HG02763 (cell line): ENCODE measurements around the gene HINT3.
A peak's percentile ranks its signal among the peaks of the same experiment; 100 is the strongest.
"Not testable (repeated sequence)": the region's sequence is repeated elsewhere in the genome, so short reads cannot be mapped to it uniquely, and the experiment has no call there.

Experiments used
- ATAC-seq: cut with Tn5 transposase; IDR thresholded peaks from one replicate; pipeline ENCODE4 v1.9.1; 2021; ENCODE audit warnings: mild to moderate bottlenecking, moderate library complexity; ENCODE audit not compliant: unreplicated experiment

Gene HINT3

GRCh38 chr6:125961117-125961516 is 4.5 kb downstream of the HINT3 start:
- no peak for ATAC-seq

DNA sequence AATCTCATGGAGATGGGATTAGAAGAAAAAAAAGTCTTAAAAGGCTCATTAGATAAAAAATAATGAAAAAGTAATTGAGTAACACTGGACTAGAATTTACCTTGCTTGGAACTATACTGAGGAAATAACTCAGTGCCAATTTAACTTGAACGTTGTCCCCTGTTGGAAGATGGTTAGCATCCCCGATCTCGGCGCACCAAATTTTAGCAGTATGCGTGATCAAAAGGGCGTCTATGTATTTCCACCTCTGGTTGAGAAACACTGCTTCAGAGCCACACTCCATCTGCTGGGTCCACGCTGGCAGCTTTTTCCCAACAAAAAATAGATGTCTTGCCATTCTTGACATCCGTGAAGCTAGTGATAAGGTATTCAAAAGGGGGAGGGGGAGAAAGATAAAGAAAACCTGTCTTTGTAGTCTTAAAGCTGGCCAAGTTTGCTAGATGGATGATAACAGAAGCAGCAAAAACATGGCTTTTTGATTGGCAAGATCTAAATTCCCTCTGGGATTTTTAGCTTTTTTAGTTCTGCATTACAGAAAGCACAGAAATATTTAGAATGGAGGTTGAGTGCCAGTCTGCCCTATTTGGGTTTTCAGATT is 6.4 kb downstream of the HINT3 start:
- no peak for ATAC-seq

GRCh38 chr6:125963817-125964216 is 7.2 kb downstream of the HINT3 start:
- no peak for ATAC-seq

GRCh38 chr6:125966569-125966968 is 10.0 kb downstream of the HINT3 start:
- no peak for ATAC-seq

DNA sequence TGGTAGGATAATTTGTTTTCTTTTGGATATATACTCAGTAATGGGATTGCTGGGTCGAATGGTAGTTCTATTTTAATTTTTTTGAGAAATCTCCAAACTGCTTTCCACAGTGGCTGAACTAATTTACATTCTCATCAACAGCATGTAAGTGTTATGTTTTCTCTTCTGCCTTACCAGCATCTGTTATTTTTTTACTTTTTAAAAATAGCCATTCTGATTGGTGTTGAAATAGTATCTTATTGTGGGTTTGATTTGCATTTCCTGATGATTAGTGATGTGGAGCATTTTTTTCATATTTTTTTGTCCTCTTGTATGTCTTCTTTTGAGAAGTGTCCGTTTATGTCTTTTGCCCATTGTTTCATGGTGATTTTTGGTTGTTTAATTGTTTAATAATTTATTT is 11.9 kb downstream of the HINT3 start:
- peak; percentile 51 for ATAC-seq

DNA sequence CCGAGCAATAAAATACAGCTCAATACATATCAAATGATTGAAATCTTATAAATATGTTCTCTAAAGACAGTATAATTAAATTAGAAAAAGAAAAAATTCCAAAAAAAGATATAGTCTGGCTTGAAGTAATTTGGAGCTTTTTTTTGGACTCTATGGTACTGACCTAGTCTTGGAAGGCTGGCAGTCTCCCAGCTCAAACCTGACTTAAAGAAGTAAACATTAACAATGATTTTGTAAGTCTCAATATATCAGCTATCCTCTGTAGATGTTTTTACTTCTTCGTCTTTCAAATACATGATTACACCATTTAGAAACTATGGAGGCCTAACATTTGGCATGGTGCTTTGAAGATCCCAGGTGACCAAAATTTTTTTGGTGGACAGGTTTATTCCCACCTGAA is 14.2 kb downstream of the HINT3 start:
- no peak for ATAC-seq

DNA sequence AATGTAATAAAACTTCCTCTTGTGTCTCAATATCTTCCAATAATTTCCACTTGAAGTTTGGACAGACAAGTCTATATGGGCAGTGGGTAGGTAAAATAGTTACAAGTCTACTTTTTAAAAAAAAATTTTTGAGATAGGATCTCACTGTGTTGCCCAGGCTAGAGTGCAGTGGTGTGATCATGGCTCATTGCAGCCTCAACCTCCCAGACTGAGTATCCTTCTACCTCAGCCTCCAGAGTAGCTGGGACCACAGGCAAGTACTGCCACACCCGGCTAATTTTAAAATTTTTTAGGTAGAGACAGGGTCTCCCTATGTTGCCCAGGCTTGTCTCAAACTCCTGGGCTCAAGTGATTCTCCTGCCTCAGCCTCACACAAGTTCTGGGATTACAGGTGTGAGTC is 15.9 kb downstream of the HINT3 start:
- ATAC-seq = not testable (repeated sequence)

DNA sequence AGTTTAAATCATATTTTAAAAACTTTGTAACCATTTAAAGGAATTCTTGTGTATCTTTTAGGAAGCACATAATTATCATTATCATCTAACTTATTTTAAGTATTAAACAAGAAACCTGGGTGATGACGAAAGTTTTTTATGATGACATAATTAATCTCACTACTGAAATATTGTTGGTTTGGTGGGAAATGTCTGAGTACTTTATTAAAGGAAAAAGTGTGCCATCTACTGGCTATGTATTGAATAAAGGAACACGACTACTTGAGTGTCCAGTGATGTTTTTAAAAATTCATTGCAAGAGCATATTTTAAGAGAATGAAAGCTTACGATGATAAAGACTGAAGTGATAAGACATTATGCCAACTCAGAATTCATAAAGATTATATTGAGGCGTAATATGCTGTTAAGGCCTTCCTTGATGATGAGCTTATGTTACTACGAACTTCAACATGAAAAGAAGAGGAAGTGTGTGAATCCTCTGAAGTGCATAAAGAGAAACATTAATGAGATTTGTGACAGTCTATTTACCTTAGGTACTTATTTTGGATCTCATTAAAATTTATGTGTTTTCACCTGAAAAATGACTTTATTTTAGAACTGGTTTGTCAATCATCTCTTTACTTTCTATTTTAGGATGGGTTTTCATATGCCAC is 17.8 kb downstream of the HINT3 start:
- ATAC-seq = no peak

- ATAC-seq = no peak
Observed at GRCh38 chr6:125979101-125979500, 22.5 kb downstream of the HINT3 start.

DNA sequence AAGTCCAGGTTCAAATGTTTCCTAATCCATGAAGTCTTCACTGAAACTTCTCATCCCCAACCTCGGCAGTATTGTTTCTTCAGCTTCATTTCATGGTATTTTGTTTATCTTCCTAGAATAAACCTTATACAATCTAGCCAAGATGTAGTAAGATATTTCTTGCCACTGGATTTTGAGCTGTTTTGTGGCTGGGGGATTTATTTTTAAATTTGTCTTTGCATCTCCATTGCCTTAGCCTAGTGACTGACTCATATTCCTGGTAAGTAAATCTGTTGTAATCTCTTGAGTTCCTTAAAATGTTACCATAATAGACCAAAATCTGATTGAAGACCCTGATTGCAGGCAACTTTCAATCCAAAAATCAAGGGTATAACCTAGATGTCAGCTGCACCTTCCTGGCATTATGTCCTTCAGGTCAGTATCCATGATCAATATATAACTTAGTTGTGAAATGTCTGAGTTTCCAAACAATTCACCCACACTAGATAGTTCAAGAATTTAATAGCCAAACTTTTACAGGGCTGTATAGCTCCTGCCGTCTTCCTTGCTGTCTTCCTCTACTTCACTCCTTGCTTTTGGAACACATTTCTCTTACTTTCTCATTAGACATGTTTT is 25.1 kb downstream of the HINT3 start:
- ATAC-seq = no peak

DNA sequence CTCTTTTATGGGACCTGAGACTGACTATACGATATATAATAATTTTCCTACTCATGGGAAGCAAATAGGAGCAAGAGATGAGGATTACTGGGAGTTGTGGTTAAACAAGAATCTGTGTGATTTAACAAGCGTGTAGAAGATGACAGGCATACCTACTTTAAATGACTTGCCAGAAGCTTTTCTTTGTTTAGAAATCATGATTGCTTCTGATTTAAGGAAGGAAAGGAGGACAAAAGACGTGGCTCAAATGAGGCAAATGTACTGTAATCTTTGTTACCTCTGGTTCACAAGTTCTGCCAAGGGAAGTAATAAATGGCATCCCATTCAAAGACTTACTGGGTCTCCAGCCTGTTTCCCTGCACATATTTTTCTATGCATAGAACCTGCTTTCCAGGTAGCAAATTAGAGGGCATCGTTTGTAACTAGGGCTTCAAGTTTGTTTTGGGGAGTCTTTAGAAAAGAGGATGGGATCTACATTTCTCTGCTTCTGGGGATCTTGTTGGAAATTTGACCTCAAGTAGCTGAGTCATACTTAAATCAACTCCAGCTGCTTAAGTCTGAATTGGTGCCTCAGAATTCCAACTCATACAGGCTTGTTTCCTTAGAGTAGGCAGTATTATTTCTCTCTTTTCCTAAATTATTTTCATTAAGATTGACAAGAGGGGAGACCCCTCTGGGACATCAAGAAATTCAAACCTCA is 26.8 kb downstream of the HINT3 start:
- ATAC-seq = no peak

GRCh38 chr6:125984311-125984710 is 27.7 kb downstream of the HINT3 start:
- no peak for ATAC-seq

- no peak for ATAC-seq
Observed at GRCh38 chr6:125985522-125985921, 29.0 kb downstream of the HINT3 start.

GRCh38 chr6:125985979-125986300 is 29.4 kb downstream of the HINT3 start:
- ATAC-seq = no peak

DNA sequence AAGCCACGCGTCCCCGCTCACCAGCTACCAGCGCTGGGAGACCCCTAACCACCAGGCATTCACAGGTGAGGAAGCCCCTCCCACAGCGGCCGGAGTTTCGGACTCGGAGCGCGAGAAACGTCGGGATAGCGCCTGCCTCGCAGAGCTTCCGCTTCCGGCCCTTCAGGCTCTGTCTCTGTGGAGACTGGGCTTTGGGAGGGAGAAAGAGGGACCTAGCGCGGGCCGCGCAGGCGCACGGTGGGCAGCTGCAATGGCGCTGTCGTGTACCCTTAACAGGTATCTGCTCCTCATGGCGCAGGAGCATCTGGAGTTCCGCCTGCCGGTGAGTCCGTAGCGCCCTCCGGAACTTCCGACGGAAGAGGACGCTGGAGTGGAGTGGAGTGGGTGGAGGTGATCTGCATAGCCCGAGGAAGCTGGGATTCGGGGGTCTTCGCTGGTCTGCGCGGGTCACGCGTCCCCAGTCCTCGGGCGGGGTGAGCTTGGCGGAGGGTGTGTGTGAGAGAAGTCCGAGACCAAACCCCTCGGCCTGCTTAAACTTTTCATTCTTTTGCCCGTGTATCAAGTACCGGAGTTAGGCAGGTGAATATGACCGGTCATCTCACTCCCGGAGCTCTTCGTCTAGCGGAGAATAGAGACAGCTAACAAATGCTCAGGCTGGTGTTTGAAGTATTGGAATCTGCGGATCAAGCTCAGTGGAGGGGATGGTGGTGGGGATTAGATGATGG is 29.9 kb downstream of the HINT3 start, which contains the start of gene TRMT11:
Gene TRMT11 (plus strand): TSS at position 240 of the 725 bp plus-strand sequence. CDS start 11 bp downstream, at position 251.
- peak; percentile 97 for ATAC-seq

- ATAC-seq = peak; percentile 14
Observed at GRCh38 chr6:125987026-125987617, 30.6 kb downstream of the HINT3 start.

- ATAC-seq = no peak
Observed at GRCh38 chr6:125988280-125988679, 31.7 kb downstream of the HINT3 start.

DNA sequence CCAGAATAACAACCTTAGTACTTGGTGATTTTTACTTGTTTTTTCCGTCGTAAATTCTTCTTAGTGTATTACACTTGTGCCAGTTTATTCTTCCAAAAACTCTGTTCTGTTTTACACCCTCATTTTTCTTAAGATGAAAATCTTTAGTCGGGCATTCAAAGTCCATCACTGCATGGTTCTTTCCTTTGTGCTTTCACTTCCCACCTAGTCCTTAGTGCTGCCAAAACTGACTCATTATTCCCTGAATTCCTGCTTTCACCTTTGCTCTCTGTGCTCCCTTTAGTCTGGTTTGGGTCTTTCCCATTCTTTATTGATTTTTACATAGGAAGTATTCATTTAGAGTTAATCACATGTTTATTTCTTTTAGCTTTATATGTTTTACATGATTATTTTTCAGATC is 33.1 kb downstream of the HINT3 start:
- no peak for ATAC-seq

- no peak for ATAC-seq
Observed at GRCh38 chr6:125991653-125992052, 35.1 kb downstream of the HINT3 start.

- ATAC-seq = no peak
Observed at GRCh38 chr6:125994670-125995488, 38.3 kb downstream of the HINT3 start.
